KMS-11 (cell line): ENCODE data around the gene VSTM5.

ENCODE experiments used
- H2AFZ ChIP-seq: fragments of 200-600 bp; sonication (generic); 2 replicates; pipeline ENCODE4 v1.6.1; 2016; ENCODE audit warnings: antibody characterized with exemption, mixed run types, low read depth
- H3K27ac ChIP-seq: fragments of 200-600 bp; sonication (generic); 2 replicates; pipeline ENCODE4 v1.6.1; 2016; ENCODE audit warnings: mild to moderate bottlenecking, mixed run types
- H3K27me3 ChIP-seq: fragments of 200-600 bp; sonication (generic); 2 replicates; pipeline ENCODE4 v1.6.1; 2017; ENCODE audit warnings: mild to moderate bottlenecking, low read depth, mixed run types, moderate library complexity; ENCODE audit not compliant: insufficient read depth
- H3K36me3 ChIP-seq: fragments of 200-600 bp; sonication (generic); 2 replicates; pipeline ENCODE4 v1.6.1; 2017; ENCODE audit warnings: mild to moderate bottlenecking, mixed run types; ENCODE audit not compliant: insufficient read depth
- H3K4me1 ChIP-seq: fragments of 200-600 bp; sonication (generic); 2 replicates; pipeline ENCODE4 v1.6.1; 2016; ENCODE audit warnings: mild to moderate bottlenecking, low read depth, mixed run types; ENCODE audit not compliant: poor library complexity, severe bottlenecking
- H3K4me2 ChIP-seq: fragments of 200-600 bp; sonication (generic); 2 replicates; pipeline ENCODE4 v1.7.0; 2016; ENCODE audit warnings: mild to moderate bottlenecking, mixed run types
- H3K4me3 ChIP-seq: fragments of 200-600 bp; sonication (generic); IDR thresholded peaks from 2 replicates; pipeline ENCODE4 v1.6.1; 2017; ENCODE audit warnings: low read depth, low read length, mixed read lengths; ENCODE audit not compliant: insufficient read depth
- H3K79me2 ChIP-seq: fragments of 200-600 bp; sonication (generic); 2 replicates; pipeline ENCODE4 v1.6.1; 2016; ENCODE audit warnings: low read depth, mixed run types; ENCODE audit not compliant: insufficient read depth
- H3K9ac ChIP-seq: fragments of 200-600 bp; sonication (generic); 2 replicates; pipeline ENCODE4 v1.6.1; 2016; ENCODE audit warnings: mild to moderate bottlenecking, mixed run types
- H4K20me1 ChIP-seq: fragments of 200-600 bp; sonication (generic); 2 replicates; pipeline ENCODE4 v1.6.1; 2016; ENCODE audit warnings: mild to moderate bottlenecking, mixed run types; ENCODE audit not compliant: insufficient read depth
- CTCF ChIP-seq: fragments of 200-600 bp; sonication (generic); conservative IDR thresholded peaks from 2 replicates; pipeline ENCODE4 v1.6.1; 2017; ENCODE audit warnings: low read depth, mild to moderate bottlenecking, antibody characterized with exemption, low read length, moderate library complexity, mixed read lengths

Gene VSTM5

DNA sequence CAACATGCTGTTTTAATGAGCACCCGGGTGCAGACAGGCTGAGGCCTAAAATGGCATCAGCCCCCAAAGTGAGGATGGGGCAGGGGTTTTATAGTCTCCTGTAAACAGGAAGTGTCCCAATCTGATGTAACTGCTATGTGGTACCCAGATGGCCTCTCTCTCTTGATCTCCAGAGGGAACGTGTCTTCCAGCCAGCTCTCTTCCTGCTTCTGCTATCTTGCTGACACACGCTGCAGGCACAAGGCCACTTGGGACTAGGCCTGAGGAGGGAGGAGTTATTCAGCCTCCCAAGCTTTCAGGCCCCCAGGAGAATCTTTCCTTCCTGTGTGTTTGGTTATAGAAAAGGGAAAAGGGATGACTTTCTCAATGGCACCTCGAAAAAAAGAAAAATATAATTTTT lies 11.4 kb upstream of the VSTM5 start:
- H3K36me3 ChIP-seq = no peaks in the 10 kb centered on the region
- no peaks in the 10 kb centered on the region for H3K27me3 ChIP-seq
- no peaks in the 10 kb centered on the region for H3K79me2 ChIP-seq
- no peak for TF ChIP-seq CTCF
- H3K9ac ChIP-seq = no peak overlapping the region
- H3K4me3 ChIP-seq = no peak overlapping the region
- H3K4me2 ChIP-seq = no peak overlapping the region
- no peak overlapping the region for H2AFZ ChIP-seq
- no peaks in the 10 kb centered on the region for H3K4me1 ChIP-seq
- H3K27ac ChIP-seq = no peak overlapping the region
- H4K20me1 ChIP-seq = no peaks in the 10 kb centered on the region

DNA sequence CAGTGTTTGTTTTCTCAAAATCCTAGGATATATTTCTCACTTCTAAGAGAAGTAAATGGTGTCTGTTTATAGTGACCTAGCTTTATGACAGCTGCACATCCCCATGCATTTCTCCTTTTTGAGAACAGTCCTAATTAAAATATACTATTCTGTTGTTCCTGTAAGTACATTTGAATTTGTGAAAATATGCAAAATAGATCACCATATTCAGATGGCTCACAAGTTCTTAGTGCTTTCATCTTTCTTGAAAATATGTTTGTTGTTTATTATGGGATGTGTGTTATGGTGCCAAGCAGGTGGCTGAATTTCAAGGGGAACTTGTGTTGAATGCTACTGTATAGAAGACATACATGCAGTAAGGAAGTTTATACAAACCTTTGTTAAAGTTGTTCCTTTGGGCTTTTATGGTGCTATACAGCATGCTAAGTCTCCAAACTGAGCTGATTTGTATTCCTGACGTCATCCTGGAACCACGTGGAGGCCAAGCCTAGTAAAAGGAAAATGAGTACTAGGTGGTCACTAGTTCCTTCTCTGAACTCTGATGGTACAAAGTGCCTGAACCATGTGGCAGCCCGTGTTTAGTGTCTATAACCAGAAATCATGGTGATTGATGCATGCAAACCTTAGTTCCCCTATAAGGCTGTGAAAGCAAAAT lies 7.8 kb upstream of the VSTM5 start:
- no peak for TF ChIP-seq CTCF
- Histone ChIP-seq H3K4me2 (no peak overlapping the region), H3K36me3 (no peaks in the 10 kb centered on the region), H3K9ac (no peak overlapping the region), H4K20me1 (no peaks in the 10 kb centered on the region), H3K27ac (no peak overlapping the region), H3K4me1 (no peaks in the 10 kb centered on the region), H3K27me3 (no peaks in the 10 kb centered on the region), H3K79me2 (no peaks in the 10 kb centered on the region), H2AFZ (no peak overlapping the region), H3K4me3 (no peak overlapping the region)

- Histone ChIP-seq H3K4me3 (no peak overlapping the region), H4K20me1 (no peaks in the 10 kb centered on the region)
- no peak for TF ChIP-seq CTCF
Measured at GRCh38 chr11:93857413-93858120, 7.1 kb upstream of the VSTM5 start.

DNA sequence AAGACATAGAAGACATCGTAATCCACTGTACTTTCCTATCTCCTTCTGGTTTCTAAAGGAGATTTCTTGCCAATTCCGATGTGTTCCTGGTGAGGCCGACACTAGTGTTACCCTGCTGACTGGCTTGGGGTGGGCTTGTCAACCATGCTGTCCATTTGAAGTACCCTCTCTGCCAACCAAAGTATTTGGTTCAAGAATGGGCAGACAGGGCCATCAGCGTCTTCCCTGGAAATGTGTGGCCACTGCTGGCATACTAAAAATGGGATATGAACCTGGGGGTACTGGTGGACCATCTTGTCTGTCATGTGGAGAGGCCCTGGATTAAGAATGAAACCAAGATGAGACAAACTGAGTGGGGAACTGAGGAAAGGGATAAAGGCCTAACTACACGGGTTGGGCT lies 1.8 kb upstream of the VSTM5 start:
- TF ChIP-seq CTCF = no peak
- H3K4me2 ChIP-seq = no peak overlapping the region
- no peaks in the 10 kb centered on the region for H3K79me2 ChIP-seq
- no peak overlapping the region for H3K4me3 ChIP-seq
- H3K36me3 ChIP-seq = no peaks in the 10 kb centered on the region
- no peak overlapping the region for H2AFZ ChIP-seq
- H3K9ac ChIP-seq = no peak overlapping the region
- no peak overlapping the region for H3K27ac ChIP-seq
- no peaks in the 10 kb centered on the region for H4K20me1 ChIP-seq
- no peaks in the 10 kb centered on the region for H3K27me3 ChIP-seq
- no peaks in the 10 kb centered on the region for H3K4me1 ChIP-seq

More at GRCh38 chr11:93857413-93858120, 7.1 kb upstream of the VSTM5 start:
- no peak overlapping the region for H3K9ac ChIP-seq
- H2AFZ ChIP-seq = no peak overlapping the region
- no peaks in the 10 kb centered on the region for H3K36me3 ChIP-seq
- no peak overlapping the region for H3K27ac ChIP-seq
- H3K27me3 ChIP-seq = no peaks in the 10 kb centered on the region
- no peaks in the 10 kb centered on the region for H3K4me1 ChIP-seq
- no peak overlapping the region for H3K4me2 ChIP-seq
- H3K79me2 ChIP-seq = no peaks in the 10 kb centered on the region
